Fibroblast of lung (primary cell): ENCODE measurements around the gene OMP.

ENCODE experiments used
- CTCF ChIP-seq, 2 donors: IDR thresholded peaks in 1 of 2; conservative IDR thresholded peaks in 1 of 2; 1 replicate in 1 of 2; 2 replicates in 1 of 2; pipeline ENCODE4 v1.5.1; 2011 to 2012; ENCODE audit warnings: low read length in 2 of 2, control low read depth in 1 of 2, inconsistent platforms in 1 of 2, low read depth in 1 of 2, mild to moderate bottlenecking in 1 of 2
- EZH2 ChIP-seq: IDR thresholded peaks from 2 replicates; pipeline ENCODE4 v1.5.1; 2012; ENCODE audit warnings: low read length, control low read depth, mild to moderate bottlenecking; ENCODE audit errors: missing control alignments

- TF ChIP-seq CTCF (conservative IDR thresholded peaks at IDR 0.05 in 1 of 2, IDR thresholded peaks at IDR 0.05 in 1 of 2; ENCODE audit: low read depth in 1 of 2, low read length in 2 of 2), result no peak
- no peak for TF ChIP-seq EZH2
Observed at GRCh38 chr11:77100166-77101042, 2.2 kb upstream of the OMP start.
